HG02763 (cell line): ENCODE data around the gene CARS2.
"Not testable (repeated sequence)": the region's sequence is repeated elsewhere in the genome, so short reads cannot be mapped to it uniquely, and the experiment has no call there.

Experiments
- ATAC-seq: cut with Tn5 transposase; IDR thresholded peaks from one replicate; pipeline ENCODE4 v1.9.1; 2021; ENCODE audit warnings: mild to moderate bottlenecking, moderate library complexity; ENCODE audit not compliant: unreplicated experiment

Gene CARS2

DNA sequence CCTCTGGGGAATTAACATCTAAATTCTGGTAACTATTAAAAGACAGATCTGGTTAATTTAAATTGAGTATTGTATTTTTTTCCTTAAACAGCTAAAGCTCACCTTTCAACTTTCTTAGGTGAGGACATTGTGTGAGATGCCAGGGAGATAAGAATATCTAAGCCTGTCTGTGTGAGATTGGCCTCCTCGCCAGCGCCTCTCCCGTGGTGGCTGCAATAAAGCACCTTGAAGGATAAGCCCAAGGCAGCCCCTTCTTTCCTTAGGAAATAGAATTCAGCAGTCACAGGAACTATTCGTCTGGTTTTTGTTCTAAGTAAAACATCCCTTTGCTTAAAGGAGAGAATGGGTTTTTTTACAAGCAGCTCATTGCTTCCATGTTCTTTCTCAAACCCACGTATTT is 66.0 kb downstream of the CARS2 start:
- ATAC-seq = no peak

DNA sequence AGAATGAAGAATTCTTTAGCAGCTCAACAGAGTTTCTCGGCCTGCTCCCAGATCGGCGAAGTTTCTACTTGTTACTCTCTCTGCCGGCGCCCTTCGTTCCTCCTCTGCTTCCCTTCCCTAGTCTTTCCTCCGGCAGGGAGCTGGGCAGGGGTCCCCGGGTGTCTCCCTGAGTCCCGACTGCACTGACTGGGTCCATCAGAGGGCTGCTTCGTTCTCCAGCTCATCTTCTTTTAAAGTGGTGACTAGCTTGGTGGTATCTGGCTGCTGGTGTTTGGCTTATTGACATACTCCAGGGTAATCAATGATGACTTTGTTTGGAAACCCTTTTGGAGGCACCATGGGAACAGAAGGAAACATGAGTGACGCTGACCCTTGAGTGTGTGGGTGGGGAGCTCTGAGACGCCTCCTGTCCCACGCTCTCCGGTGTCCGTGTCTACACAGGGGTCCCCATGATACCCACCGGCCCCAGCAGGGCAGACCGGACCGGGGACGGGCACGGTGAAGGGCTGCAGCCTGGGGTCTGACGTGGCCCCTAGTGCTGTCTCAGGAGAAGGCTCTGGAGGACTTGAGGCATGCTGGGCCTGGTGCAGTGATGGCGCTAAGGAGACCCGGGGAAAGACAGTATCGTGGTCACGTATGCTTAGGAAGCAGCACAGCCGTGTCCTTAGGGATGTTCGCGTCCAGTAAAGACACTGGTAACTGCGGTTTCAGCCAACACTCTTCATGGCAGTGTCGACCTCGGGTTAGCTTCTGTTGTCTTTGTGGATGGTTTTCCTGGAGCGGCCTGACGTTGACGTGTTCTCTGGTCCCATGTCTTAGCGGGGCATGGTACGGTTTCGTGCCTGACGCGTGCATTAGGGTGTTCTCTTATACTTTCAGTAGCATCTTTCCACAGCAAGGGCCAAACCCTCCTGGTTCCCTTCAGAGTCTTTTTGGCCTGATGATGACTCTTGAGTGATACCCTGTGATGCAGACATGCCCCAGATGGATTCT is 66.8 kb downstream of the CARS2 start:
- no peak for ATAC-seq

DNA sequence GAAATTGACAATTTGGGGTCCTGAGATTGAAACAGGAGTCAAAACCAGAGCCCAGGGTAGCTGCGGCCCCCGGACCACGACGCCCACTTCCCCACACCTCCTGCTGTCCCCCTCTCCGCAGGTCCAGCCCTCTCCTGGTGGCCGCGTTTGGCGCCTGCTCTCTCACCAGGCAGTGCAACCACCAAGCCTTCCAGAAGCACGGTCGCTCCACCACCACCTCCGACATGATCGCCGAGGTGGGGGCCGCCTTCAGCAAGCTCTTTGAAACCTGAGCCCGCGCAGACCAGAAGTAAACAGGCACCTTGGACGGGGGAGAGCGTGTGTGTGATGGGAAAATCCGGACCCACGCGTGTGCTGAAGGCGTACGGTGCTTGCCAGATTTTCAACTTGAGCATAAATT is 67.7 kb downstream of the CARS2 start:
- ATAC-seq = no peak

DNA sequence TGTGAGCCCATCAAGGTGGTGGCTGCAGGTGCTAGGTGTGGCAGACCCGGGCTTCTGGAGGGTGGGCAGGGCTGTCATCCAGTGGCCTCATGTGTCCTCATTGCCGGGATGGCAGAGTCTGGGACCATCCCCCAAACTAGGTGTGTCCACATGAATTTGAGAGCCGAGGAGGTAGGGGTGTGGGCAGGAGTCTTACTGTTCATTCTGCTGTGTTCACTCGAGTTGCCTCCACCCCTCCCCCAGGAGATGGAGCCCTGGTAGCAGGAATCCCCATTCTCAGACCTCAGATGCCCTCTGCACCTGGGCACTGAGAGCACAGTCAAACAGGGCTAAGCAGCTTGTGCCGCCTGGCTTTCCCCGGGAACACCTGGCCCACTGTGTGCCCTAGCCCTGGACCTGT is 68.2 kb downstream of the CARS2 start:
- ATAC-seq = no peak

DNA sequence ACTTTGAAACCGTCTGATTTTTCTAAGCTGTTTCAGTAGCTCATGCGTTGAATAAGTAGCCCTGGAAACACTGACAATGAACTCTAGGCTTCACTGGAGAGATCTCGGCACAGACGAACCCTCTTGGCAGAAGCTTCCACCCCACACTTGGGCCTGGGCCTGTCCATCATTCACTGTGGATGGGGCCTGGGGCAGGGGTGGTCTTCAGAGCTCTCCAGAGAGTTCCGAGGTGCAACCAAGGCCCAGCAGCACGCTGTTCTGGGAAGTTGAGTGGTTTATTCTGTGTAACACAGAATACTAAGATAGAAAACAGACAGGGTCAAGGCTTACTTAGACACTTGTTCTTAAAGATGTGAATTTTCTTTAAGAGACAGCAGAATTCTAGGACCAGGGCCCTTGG is 68.6 kb downstream of the CARS2 start:
- no peak for ATAC-seq

DNA sequence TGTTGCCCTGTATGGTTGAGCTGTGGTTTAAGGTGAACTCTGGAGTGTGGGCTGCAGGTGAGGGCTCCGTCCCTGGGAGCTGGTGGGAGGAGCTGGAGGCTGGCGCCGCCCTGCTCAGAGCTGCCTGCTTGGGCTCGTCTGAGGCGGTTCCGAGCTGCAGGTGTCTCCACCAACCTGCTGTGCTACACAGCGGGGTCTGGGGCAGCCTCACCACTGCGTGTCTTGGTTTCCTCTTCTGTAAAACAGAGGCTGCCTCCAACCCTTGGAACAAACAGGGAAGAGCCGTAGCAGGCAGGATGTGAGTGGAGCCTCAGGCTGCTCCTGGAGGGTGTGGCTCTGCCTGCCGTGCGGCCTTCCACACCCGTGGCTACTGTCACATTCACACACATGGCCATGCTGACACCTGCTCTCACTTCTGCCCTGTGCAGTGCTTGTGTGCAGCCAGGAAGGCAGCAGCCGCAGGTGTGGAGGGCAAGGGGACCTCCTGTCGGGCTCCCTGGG is 69.2 kb downstream of the CARS2 start:
- ATAC-seq = no peak

DNA sequence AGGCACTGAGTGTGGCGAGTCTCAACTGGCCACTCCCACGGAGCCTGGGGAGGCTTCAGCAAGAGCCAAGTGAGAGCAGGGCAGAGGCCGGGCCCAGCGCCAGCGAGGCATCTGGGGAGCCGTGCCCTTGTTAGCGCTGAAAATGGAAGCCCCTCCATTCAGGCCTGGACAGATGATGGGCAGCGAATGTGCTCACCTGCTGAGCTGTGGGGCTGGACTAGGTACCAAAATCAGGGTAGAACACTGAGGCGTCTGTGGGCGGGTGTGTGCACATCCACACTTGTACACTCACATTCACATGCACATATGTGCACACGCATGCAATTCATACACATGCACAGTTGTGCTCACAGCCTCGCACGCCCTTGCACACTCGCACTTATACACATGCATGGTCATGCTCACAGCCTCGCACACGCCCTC is 69.9 kb downstream of the CARS2 start:
- ATAC-seq = no peak

DNA sequence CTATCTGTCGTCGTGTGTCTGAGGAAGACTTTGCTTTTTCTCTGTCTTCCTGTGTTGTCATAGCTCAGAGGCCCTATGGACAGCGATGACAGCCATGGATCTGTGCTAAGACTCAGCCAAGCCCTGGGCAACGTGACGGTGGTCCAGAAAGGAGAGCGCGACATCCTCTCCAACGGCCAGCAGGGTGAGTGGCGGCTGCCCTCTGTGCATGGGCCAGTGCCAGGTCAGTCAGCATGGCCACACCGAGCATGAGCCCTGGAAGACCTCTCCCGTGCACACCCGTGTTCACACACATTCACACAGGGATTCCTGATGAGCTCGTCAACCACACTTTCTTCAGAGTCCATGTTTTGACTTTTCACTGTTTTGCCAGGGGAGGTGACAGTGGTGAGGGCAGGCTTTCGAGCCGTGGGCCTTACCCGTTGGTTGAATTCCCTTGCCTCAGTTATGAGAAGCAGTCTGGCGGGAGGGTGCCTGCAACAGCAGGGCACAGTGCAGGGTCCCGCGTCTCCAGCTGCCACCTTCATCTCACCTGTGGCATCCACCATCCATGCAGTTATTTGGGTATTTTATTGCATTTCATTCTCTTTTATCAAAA is 70.4 kb downstream of the CARS2 start:
- no peak for ATAC-seq

DNA sequence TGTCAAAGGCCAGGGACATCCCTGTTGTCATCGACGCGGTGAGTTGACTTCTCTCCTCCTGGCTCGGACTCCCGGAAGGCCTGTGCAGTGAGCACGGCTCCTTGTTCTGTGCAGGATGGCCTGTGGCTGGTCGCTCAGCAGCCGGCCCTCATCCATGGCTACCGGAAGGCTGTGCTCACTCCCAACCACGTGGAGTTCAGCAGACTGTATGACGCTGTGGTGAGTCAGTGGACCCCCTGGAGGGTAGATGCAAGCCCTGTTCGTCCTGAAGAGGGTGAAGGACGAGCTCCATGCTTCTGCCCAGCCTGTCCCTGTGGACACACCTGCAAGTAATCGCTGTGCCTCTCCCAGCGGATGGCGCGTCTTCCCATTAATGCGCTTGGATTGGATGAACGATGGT is 71.4 kb downstream of the CARS2 start:
- ATAC-seq = no peak

DNA sequence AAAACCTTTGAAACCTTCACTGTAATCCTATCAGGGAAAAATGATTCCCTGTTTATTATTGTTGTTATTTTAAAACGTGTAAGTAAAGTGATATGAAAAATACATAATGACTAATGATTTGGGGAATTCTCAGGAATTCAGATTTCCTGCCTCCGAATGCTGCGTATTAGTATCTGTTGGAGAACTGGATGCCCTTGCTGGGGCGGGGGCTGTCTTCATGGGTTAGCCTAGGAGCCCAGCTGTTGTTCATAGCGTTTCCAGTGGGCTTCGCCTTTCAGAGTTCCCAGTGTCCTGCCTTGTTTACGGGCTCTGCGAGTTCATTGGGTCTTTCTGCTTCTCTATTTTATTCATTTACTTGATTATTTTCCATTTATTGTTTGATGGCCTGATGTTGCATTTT is 72.1 kb downstream of the CARS2 start:
- no peak for ATAC-seq

DNA sequence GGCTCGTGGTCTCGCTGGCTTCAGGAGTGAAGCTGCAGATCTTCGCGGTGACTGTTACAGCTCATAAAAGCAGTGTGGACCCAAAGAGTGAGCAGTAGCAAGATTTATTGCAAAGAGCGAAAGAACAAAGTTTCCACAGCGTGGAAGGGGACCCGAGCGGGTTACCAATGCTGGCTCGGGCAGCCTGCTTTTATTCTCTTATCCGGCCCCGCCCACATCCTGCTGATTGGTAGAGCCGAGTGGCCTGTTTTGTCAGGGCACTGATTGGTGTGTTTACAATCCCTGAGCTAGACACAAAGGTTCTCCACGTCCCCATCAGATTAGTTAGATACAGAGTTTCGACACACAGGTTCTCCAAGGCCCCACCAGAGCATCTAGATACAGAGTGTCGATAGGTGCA is 73.7 kb downstream of the CARS2 start:
- not testable (repeated sequence) for ATAC-seq

DNA sequence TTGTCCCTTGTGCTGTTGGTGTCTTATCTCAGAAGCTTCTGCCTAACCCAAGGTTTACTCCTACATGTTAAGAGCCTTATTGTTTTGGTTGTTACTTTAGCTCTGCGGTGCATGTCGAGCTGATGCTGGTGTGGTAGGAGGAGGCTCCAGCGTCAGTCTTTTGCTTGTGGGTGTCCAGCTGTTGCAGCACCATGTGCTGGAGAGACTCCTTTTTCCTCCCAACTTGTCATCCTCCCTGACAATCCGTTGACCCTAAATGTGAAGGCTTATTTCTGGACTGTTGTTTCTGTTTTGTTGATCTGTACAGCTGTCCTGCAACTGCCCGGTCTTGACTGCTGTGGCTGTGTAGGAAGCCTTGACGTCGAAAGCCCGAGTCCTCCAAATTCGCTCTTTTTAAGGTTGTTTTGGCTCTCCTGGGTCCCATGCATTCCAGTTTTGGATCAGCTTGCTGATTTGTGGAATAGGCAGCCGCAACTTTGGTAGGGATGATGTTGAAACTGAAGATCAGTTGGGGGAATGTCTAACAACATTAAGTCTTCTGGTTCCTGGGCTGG is 75.3 kb downstream of the CARS2 start:
- ATAC-seq = no peak

DNA sequence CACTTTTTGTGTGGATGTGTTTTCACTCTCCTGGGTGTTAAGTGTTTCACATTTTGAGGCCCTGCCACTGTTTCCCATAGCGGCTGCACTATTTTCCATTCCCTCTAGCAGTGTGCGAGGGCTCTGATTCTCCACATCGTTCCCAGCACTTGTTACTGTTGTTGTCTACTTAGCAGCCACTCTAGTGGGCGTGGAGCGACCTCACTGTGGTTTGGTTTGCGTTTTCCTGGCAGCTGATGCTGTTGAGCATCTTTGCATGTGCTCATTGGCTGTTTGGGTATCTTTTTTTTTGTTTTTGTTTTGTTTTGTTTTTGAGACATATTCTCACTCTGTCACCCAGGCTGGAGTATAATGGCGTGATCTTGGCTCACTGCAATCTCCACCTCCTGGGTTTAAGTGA is 76.2 kb downstream of the CARS2 start:
- ATAC-seq = no peak

DNA sequence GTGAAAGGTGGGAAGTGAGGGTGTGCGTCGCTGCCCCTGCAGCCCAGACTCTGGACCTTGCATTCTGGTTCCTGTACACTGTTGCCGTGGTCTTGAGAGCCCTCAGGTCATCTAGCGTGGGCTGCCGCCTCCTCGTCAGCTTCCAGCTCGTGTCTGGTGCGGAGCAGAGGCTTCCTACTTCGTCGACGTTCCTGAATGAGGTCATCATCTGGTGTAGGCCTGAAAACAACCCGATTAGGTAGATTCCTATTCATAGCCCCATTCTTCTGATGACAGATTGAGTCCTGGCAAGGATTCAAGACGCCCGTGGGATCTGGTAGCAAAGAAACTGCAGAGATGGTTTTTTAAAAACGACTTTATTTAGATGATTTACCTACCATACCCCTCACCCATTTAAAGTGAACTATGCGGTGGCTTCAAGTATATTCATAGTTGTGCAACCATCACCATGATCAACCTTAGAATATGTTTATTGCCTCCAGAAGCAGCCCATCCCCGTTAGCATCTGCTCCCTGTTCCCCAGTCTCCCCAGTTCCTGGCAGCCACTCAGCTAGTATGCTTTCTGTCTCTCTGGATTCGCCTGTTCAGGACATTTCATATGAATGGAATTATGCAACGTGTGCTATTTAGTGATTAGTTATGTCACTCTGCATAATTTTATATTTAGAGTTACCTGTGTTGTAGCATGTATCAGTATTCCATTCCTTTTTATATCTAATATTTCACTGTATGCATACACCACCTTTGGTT is 76.8 kb downstream of the CARS2 start:
- no peak for ATAC-seq

DNA sequence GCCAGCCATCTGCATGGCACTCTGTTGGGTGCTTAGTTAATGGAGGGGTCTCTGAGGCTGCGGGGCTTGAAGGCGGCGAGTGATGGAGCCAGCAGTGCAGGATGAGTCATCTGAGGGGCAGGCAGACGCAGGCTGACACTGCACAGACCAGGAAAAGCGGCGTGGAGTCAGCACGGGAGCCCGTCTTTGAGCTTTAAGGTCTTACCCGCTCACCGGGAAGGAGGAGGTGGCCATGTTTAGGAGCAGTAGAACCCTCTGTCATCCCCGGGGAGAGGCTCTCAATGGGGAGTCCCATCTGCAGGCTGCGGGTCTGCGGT is 77.5 kb downstream of the CARS2 start:
- no peak for ATAC-seq

DNA sequence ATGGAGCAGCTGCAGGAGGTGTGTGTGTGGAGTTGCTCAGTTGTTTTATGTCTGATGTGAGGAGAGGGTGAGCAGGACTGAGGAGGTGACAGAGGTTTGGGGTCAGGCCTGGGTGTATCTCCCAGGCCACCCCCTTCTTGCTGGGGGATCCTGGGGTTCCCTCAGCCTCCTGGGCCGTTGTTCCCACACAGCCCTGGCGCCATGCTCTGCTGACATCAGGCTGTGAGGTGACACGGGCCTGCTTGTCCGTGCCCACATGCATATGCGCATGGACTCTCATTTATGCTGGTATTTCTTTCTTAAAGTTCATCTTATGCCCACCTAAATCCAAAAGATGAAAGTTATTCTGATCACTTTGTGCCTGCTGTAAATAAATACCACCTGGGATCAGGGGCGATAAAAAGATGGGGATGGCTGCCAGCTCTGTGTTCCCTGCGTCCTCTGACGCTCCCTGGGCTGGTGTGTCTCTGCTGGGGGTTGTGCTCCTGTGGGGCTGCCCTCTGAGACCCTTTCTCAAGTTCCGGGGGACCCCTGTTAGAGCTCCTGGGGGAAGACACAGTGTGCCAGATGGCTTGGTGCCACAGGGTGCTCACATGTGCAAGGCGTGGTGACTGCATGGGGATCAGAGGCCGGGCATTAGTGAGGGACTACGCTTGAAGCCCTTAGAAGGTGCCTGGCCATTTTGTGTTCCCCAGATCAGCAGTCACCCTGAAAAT is 78.0 kb downstream of the CARS2 start:
- no peak for ATAC-seq

DNA sequence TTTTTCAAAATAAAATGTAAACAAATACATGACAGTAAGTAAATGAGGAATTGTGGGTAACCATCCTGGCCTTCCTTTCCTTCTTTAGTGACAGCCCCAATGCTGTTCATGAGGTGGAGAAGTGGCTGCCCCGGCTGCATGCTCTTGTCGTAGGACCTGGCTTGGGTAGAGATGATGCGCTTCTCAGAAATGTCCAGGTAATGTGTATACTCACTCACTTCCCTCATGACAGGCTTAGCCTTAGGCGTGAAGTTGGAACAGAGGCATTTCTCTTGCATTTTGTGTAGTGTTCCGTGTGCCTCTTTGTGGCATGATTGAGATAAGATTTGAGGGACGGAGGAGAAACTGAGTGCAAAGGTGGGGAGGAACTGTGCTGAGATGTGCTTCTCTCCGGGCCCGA is 78.6 kb downstream of the CARS2 start:
- no peak for ATAC-seq

DNA sequence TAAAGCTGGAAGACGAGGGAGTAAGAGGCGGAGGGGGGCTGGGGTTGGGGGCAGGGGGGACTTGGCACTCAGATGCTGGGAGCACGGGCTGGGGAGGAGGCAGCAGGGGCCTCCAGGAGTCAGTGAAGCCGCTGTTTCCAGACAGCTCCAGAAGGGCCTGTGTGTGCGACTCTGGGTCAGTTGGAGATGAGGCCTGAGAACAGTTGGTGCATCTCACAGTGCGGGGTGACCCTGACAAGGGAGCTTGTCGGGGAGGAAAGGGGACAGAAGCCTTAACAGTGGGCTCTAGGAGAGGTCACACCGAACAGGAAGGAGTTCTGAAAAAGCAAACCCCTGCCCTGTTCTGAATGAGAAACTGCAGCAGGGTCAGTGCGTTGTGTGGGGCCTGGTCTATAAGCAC is 79.4 kb downstream of the CARS2 start:
- no peak for ATAC-seq

DNA sequence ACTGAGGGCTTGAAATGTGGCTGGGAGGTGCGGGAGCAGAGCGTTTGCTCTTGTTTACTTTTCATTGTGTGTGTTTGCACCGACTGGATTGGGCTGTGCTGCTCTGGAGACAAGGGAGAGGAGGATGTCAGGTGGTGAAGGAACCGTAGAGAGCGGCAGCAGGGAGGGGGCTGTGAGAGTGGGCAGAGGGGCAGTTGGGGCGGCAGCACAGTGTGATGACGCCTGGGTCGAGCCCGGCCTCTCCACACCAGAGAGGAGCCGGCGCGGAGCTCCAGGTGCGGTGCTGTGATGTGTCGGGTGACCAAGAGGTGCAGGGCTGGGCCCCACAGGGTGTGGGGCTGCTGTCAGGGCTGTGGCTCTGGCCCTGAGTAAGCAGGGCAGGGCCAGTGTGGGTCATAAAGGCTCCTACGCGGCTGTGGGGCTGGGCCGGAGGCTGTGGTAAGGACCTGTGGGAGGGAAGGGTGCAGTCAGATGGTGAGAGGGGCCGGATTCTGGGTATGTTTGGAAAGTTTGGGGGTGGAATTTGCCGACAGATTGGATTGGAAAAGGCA is 80.1 kb downstream of the CARS2 start:
- no peak for ATAC-seq
